ENCODE measurements around the gene FOXD4.
"Not testable (repeated sequence)": the region's sequence is repeated elsewhere in the genome, so short reads cannot be mapped to it uniquely, and the experiment has no call there.

FOXD4 gene

GRCh38 chr9:117995-118467, at the start of gene FOXD4:
FOXD4 (minus strand) TSS chr9:118417; CDS start chr9:118119, 298 bp downstream.
- H3K36me3 ChIP-seq (ENCODE audit: control insufficient read depth in 5 of 5, insufficient read depth in 5 of 5, low read length in 5 of 5); H3K27ac ChIP-seq (ENCODE audit: low read depth, low read length); H3K9me3 ChIP-seq (ENCODE audit: control insufficient read depth in 5 of 5, low read length in 5 of 5); H3K9ac ChIP-seq (ENCODE audit: low read length in 5 of 5); H3K4me3 ChIP-seq (ENCODE audit: low read depth in 1 of 5, low read length in 5 of 5): not testable (repeated sequence)
- peaks cover 3 to 17% (median 7%) of the 10 kb centered on the region in 5 donors for H3K27me3 ChIP-seq (ENCODE audit: control insufficient read depth in 5 of 5, insufficient read depth in 4 of 5, low read length in 5 of 5)
- H3K4me1 ChIP-seq (ENCODE audit: control insufficient read depth in 5 of 5, insufficient read depth in 5 of 5, low read length in 5 of 5): peaks cover 0 to 20% (median 14%) of the 10 kb centered on the region in 5 donors

GRCh38 chr9:159871-160270, 41.7 kb upstream of the FOXD4 start:
- H3K36me3 ChIP-seq (ENCODE audit: control insufficient read depth in 5 of 5, insufficient read depth in 5 of 5, low read length in 5 of 5); H3K27me3 ChIP-seq (ENCODE audit: control insufficient read depth in 5 of 5, insufficient read depth in 4 of 5, low read length in 5 of 5); H3K9me3 ChIP-seq (ENCODE audit: control insufficient read depth in 5 of 5, low read length in 5 of 5); H3K9ac ChIP-seq (ENCODE audit: low read length in 5 of 5); H3K4me3 ChIP-seq (ENCODE audit: low read depth in 1 of 5, low read length in 5 of 5); H3K4me1 ChIP-seq (ENCODE audit: control insufficient read depth in 5 of 5, insufficient read depth in 5 of 5, low read length in 5 of 5); H3K27ac ChIP-seq (ENCODE audit: low read depth, low read length): not testable (repeated sequence)

GRCh38 chr9:151173-151572, 33.0 kb upstream of the FOXD4 start:
- H3K27ac ChIP-seq (ENCODE audit: low read depth, low read length); H3K36me3 ChIP-seq (ENCODE audit: control insufficient read depth in 5 of 5, insufficient read depth in 5 of 5, low read length in 5 of 5); H3K27me3 ChIP-seq (ENCODE audit: control insufficient read depth in 5 of 5, insufficient read depth in 4 of 5, low read length in 5 of 5); H3K9ac ChIP-seq (ENCODE audit: low read length in 5 of 5); H3K4me3 ChIP-seq (ENCODE audit: low read depth in 1 of 5, low read length in 5 of 5); H3K9me3 ChIP-seq (ENCODE audit: control insufficient read depth in 5 of 5, low read length in 5 of 5); H3K4me1 ChIP-seq (ENCODE audit: control insufficient read depth in 5 of 5, insufficient read depth in 5 of 5, low read length in 5 of 5): not testable (repeated sequence)

GRCh38 chr9:139880-140279, 21.7 kb upstream of the FOXD4 start:
- H3K9me3 ChIP-seq (ENCODE audit: control insufficient read depth in 5 of 5, low read length in 5 of 5); H3K36me3 ChIP-seq (ENCODE audit: control insufficient read depth in 5 of 5, insufficient read depth in 5 of 5, low read length in 5 of 5); H3K27me3 ChIP-seq (ENCODE audit: control insufficient read depth in 5 of 5, insufficient read depth in 4 of 5, low read length in 5 of 5); H3K4me1 ChIP-seq (ENCODE audit: control insufficient read depth in 5 of 5, insufficient read depth in 5 of 5, low read length in 5 of 5); H3K4me3 ChIP-seq (ENCODE audit: low read depth in 1 of 5, low read length in 5 of 5); H3K9ac ChIP-seq (ENCODE audit: low read length in 5 of 5); H3K27ac ChIP-seq (ENCODE audit: low read depth, low read length): not testable (repeated sequence)

GRCh38 chr9:117144-117994, 848 bp downstream of the FOXD4 start:
- not testable (repeated sequence) for H3K4me3 ChIP-seq (ENCODE audit: low read depth in 1 of 5, low read length in 5 of 5); H3K9ac ChIP-seq (ENCODE audit: low read length in 5 of 5)
- H3K27me3 ChIP-seq (ENCODE audit: control insufficient read depth in 5 of 5, insufficient read depth in 4 of 5, low read length in 5 of 5): peaks cover 3 to 22% (median 9%) of the 10 kb centered on the region in 5 donors

GRCh38 chr9:116239-117077, 1.8 kb downstream of the FOXD4 start:
- Histone ChIP-seq H3K27me3 (ENCODE audit: control insufficient read depth in 5 of 5, insufficient read depth in 4 of 5, low read length in 5 of 5) (peaks cover 3 to 22% (median 9%) of the 10 kb centered on the region in 5 donors), H3K4me1 (ENCODE audit: control insufficient read depth in 5 of 5, insufficient read depth in 5 of 5, low read length in 5 of 5) (peaks cover 0 to 20% (median 15%) of the 10 kb centered on the region in 5 donors)
- H3K27ac ChIP-seq (ENCODE audit: low read depth, low read length); H3K9ac ChIP-seq (ENCODE audit: low read length in 5 of 5); H3K9me3 ChIP-seq (ENCODE audit: control insufficient read depth in 5 of 5, low read length in 5 of 5); H3K4me3 ChIP-seq (ENCODE audit: low read depth in 1 of 5, low read length in 5 of 5); H3K36me3 ChIP-seq (ENCODE audit: control insufficient read depth in 5 of 5, insufficient read depth in 5 of 5, low read length in 5 of 5): not testable (repeated sequence)

More at GRCh38 chr9:117144-117994, 848 bp downstream of the FOXD4 start:
- H3K27ac ChIP-seq (ENCODE audit: low read depth, low read length); H3K9me3 ChIP-seq (ENCODE audit: control insufficient read depth in 5 of 5, low read length in 5 of 5); H3K36me3 ChIP-seq (ENCODE audit: control insufficient read depth in 5 of 5, insufficient read depth in 5 of 5, low read length in 5 of 5): not testable (repeated sequence)
- H3K4me1 ChIP-seq (ENCODE audit: control insufficient read depth in 5 of 5, insufficient read depth in 5 of 5, low read length in 5 of 5): peaks cover 0 to 20% (median 15%) of the 10 kb centered on the region in 5 donors

- H3K36me3 ChIP-seq (ENCODE audit: control insufficient read depth in 5 of 5, insufficient read depth in 5 of 5, low read length in 5 of 5); H3K27ac ChIP-seq (ENCODE audit: low read depth, low read length); H3K9me3 ChIP-seq (ENCODE audit: control insufficient read depth in 5 of 5, low read length in 5 of 5); H3K9ac ChIP-seq (ENCODE audit: low read length in 5 of 5): not testable (repeated sequence)
- peaks cover 3 to 22% (median 9%) of the 10 kb centered on the region in 5 donors for H3K27me3 ChIP-seq (ENCODE audit: control insufficient read depth in 5 of 5, insufficient read depth in 4 of 5, low read length in 5 of 5)
- H3K4me3 ChIP-seq (ENCODE audit: low read depth in 1 of 5, low read length in 5 of 5): peak overlapping the region in 2 of 5 donors; percentile 11 to 66
- peaks cover 0 to 20% (median 15%) of the 10 kb centered on the region in 5 donors for H3K4me1 ChIP-seq (ENCODE audit: control insufficient read depth in 5 of 5, insufficient read depth in 5 of 5, low read length in 5 of 5)
These were observed 3.1 kb downstream of the FOXD4 start for GRCh38 chr9:115118-115451.

- H3K27me3 ChIP-seq (ENCODE audit: control insufficient read depth in 5 of 5, insufficient read depth in 4 of 5, low read length in 5 of 5): peaks cover 3 to 22% (median 12%) of the 10 kb centered on the region in 5 donors
- H3K4me3 ChIP-seq (ENCODE audit: low read depth in 1 of 5, low read length in 5 of 5): peak overlapping the region in 4 of 5 donors; percentile 50 to 67 (median 64)
- not testable (repeated sequence) for H3K36me3 ChIP-seq (ENCODE audit: control insufficient read depth in 5 of 5, insufficient read depth in 5 of 5, low read length in 5 of 5); H3K27ac ChIP-seq (ENCODE audit: low read depth, low read length); H3K9ac ChIP-seq (ENCODE audit: low read length in 5 of 5); H3K9me3 ChIP-seq (ENCODE audit: control insufficient read depth in 5 of 5, low read length in 5 of 5)
- peaks cover 0 to 20% (median 15%) of the 10 kb centered on the region in 5 donors for H3K4me1 ChIP-seq (ENCODE audit: control insufficient read depth in 5 of 5, insufficient read depth in 5 of 5, low read length in 5 of 5)
These were observed 3.7 kb downstream of the FOXD4 start for GRCh38 chr9:114267-115117.

- not testable (repeated sequence) for H3K27ac ChIP-seq (ENCODE audit: low read depth, low read length); H3K9ac ChIP-seq (ENCODE audit: low read length in 5 of 5); H3K36me3 ChIP-seq (ENCODE audit: control insufficient read depth in 5 of 5, insufficient read depth in 5 of 5, low read length in 5 of 5); H3K9me3 ChIP-seq (ENCODE audit: control insufficient read depth in 5 of 5, low read length in 5 of 5)
- H3K4me3 ChIP-seq (ENCODE audit: low read depth in 1 of 5, low read length in 5 of 5): peak overlapping the region in 4 of 5 donors; percentile 50 to 67 (median 64)
- peaks cover 0 to 20% (median 15%) of the 10 kb centered on the region in 5 donors for H3K4me1 ChIP-seq (ENCODE audit: control insufficient read depth in 5 of 5, insufficient read depth in 5 of 5, low read length in 5 of 5)
- H3K27me3 ChIP-seq (ENCODE audit: control insufficient read depth in 5 of 5, insufficient read depth in 4 of 5, low read length in 5 of 5): peaks cover 3 to 24% (median 15%) of the 10 kb centered on the region in 5 donors
These were observed 4.5 kb downstream of the FOXD4 start for GRCh38 chr9:113468-114266.

All from subcutaneous abdominal adipose tissue (tissue), 5 donors.